HepG2 (cell line): ENCODE measurements around the gene MTFR1L. TPM values are rescaled to one million over a fixed set of nuclear protein-coding genes. Genes with fewer than 3 reads are reported as not detected.

Experiments
- ATAC-seq: fragments of 200-7000 bp; cut with Tn5 transposase; 3 replicates; pipeline ENCODE4 v1.9.1; 2020; ENCODE audit warnings: mild to moderate bottlenecking, moderate library complexity
- BruUV-seq: library from RNA; stranded (reverse); fragments of 400-500 nt; replicated peaks from 2 replicates; lab custom pipeline; 2021; lab: Mats Ljungman, UMichigan
- CTCF ChIA-PET: fragments of 300-600 bp; formaldehyde crosslinking; extraction: SDS; loops from one replicate; lab custom pipeline; 2021; ENCODE audit warnings: low total read pairs, inconsistent platforms, low intra/inter-chr PET ratio; lab: Yijun Ruan, JAX
- POLR2A ChIA-PET: fragments of 350-600 bp; sonication (Branson Sonifier 250); formaldehyde crosslinking; loops from one replicate; lab custom pipeline; 2020; ENCODE audit warnings: antibody characterized with exemption, inconsistent platforms; lab: Yijun Ruan, JAX
- DNase-seq: peaks from one replicate; pipeline ENCODE4 v3.0.0-alpha.2; 2015; ENCODE audit warnings: low spot score
- FAIRE-seq: peaks from 3 replicates; lab custom pipeline; 2011; peaks lifted over from hg19 to GRCh38; lab: Jason Lieb, UNC
- H2AFZ ChIP-seq: one replicate; pipeline ENCODE4 v1.6.1; 2011; ENCODE audit warnings: low read length, inconsistent platforms
- H3K27ac ChIP-seq: fragments of 300-600 bp; 3 replicates; pipeline ENCODE4 v1.8.0; 2011; ENCODE audit warnings: mixed run types, mild to moderate bottlenecking, mixed read lengths, low read length, inconsistent platforms; ENCODE audit not compliant: insufficient read depth; ENCODE audit errors: extremely low read length
- H3K27me3 ChIP-seq, 2 experiments: fragments of 200-600 bp in 1 of 2; 2 replicates in 1 of 2; 3 replicates in 1 of 2; pipeline versions ENCODE4 v1.6.0 to v1.8.0; 2011; ENCODE audit warnings: low read length in 2 of 2, mild to moderate bottlenecking in 2 of 2, moderate library complexity in 2 of 2, inconsistent platforms in 1 of 2; ENCODE audit not compliant: insufficient read depth in 2 of 2, control insufficient read depth in 1 of 2
- H3K36me3 ChIP-seq, 2 experiments: fragments of 200-600 bp in 1 of 2; replicated peaks in 1 of 2; 2 replicates in 1 of 2; 3 replicates in 1 of 2; pipeline versions ENCODE4 v1.5.1 to v1.8.0; 2011; ENCODE audit warnings: low read length in 2 of 2, inconsistent platforms in 1 of 2; ENCODE audit not compliant: insufficient read depth in 2 of 2, control insufficient read depth in 1 of 2
- H3K4me1 ChIP-seq: 2 replicates; pipeline ENCODE4 v1.5.1; 2012; ENCODE audit warnings: low read length, inconsistent platforms; ENCODE audit not compliant: insufficient read depth
- H3K4me2 ChIP-seq: 2 replicates; pipeline ENCODE4 v1.6.0; 2011; ENCODE audit warnings: low read depth, low read length, inconsistent platforms
- H3K4me3 ChIP-seq, 3 experiments: fragments of 200-600 bp in 1 of 3; sonication (generic), shearing (Covaris generic) in 1 of 3; replicated peaks in 1 of 3; 2 replicates each; pipeline ENCODE4 v1.5.1; 2011 to 2016; ENCODE audit warnings: low read length in 3 of 3, inconsistent platforms in 2 of 3, low read depth in 2 of 3, mild to moderate bottlenecking in 2 of 3, control low read depth in 1 of 3, mixed read lengths in 1 of 3; ENCODE audit not compliant: insufficient read depth in 1 of 3
- H3K79me2 ChIP-seq: one replicate; pipeline ENCODE4 v1.6.1; 2011; ENCODE audit warnings: low read length, inconsistent platforms; ENCODE audit not compliant: insufficient read depth
- H3K9ac ChIP-seq: 2 replicates; pipeline ENCODE4 v1.6.0; 2011; ENCODE audit warnings: mild to moderate bottlenecking, low read depth, low read length, inconsistent platforms; ENCODE audit not compliant: insufficient read depth
- H3K9me3 ChIP-seq: 2 replicates; pipeline ENCODE4 v1.5.1; 2012; ENCODE audit warnings: mild to moderate bottlenecking, low read length
- H4K20me1 ChIP-seq: 2 replicates; pipeline ENCODE4 v1.6.0; 2011; ENCODE audit warnings: inconsistent platforms, mild to moderate bottlenecking, low read length, moderate library complexity; ENCODE audit not compliant: insufficient read depth
- ATM ChIP-seq: fragments of 450-650 bp; IDR thresholded peaks from 2 replicates; pipeline ENCODE4 v1.7.1; 2017; ENCODE audit warnings: mild to moderate bottlenecking, borderline replicate concordance
- CBFB ChIP-seq: sonication (generic); formaldehyde crosslinking; IDR thresholded peaks from 2 replicates; pipeline ENCODE4 v1.4.0; 2020; ENCODE audit warnings: missing genetic modification reagents
- CHD4 ChIP-seq: fragments of 200-600 bp; sonication (generic); IDR thresholded peaks from 2 replicates; pipeline ENCODE4 v1.7.0; 2017; ENCODE audit warnings: mild to moderate bottlenecking, low read length, borderline replicate concordance
- GATAD1 ChIP-seq: IDR thresholded peaks from 2 replicates; pipeline ENCODE4 v1.6.1; 2016; ENCODE audit warnings: missing genetic modification reagents, missing compliant biosample characterization
- KAT2B ChIP-seq: fragments of 150-350 bp; IDR thresholded peaks from 2 replicates; pipeline ENCODE4 v1.6.1; 2014; ENCODE audit warnings: low read depth, low read length, borderline replicate concordance
- MLLT10 ChIP-seq: sonication (generic); formaldehyde crosslinking; IDR thresholded peaks from 2 replicates; pipeline ENCODE4 v1.4.0; 2020; ENCODE audit warnings: missing genetic modification reagents
- NR2F6 ChIP-seq, 2 experiments: IDR thresholded peaks; 2 replicates each; pipeline ENCODE4 v1.6.1; 2016; ENCODE audit warnings: antibody characterized with exemption in 1 of 2, mild to moderate bottlenecking in 1 of 2
- RXRB ChIP-seq: IDR thresholded peaks from 2 replicates; pipeline ENCODE4 v1.6.1; 2016; ENCODE audit warnings: borderline replicate concordance, missing genetic modification reagents, missing compliant biosample characterization
- TCF7L2 ChIP-seq: IDR thresholded peaks from 2 replicates; pipeline ENCODE4 v1.6.1; 2011; ENCODE audit warnings: mild to moderate bottlenecking, low read depth, low read length, moderate library complexity
- WIZ ChIP-seq: sonication (generic); formaldehyde crosslinking; IDR thresholded peaks from 2 replicates; pipeline ENCODE4 v1.5.1; 2020; ENCODE audit warnings: mild to moderate bottlenecking, missing genetic modification reagents
- ZNF383 ChIP-seq: sonication (generic); formaldehyde crosslinking; IDR thresholded peaks from 2 replicates; pipeline ENCODE4 v1.4.0; 2020; ENCODE audit warnings: missing genetic modification reagents, mild to moderate bottlenecking, borderline replicate concordance
- ZNF546 ChIP-seq: sonication (generic); formaldehyde crosslinking; conservative IDR thresholded peaks from 2 replicates; pipeline ENCODE4 v1.8.1; 2023; ENCODE audit warnings: mild to moderate bottlenecking, missing genetic modification reagents
- ZNF562 ChIP-seq: sonication (generic); formaldehyde crosslinking; IDR thresholded peaks from 2 replicates; pipeline ENCODE4 v1.8.0; 2022; ENCODE audit warnings: missing genetic modification reagents, borderline replicate concordance
- ZNF674 ChIP-seq: sonication (generic); formaldehyde crosslinking; IDR thresholded peaks from 2 replicates; pipeline ENCODE4 v1.5.0; 2020; ENCODE audit warnings: low read depth, mild to moderate bottlenecking, missing genetic modification reagents
- ZSCAN9 ChIP-seq: IDR thresholded peaks from 2 replicates; pipeline ENCODE4 v1.6.1; 2016; ENCODE audit warnings: borderline replicate concordance
- WGBS: methylation state at CpG from one replicate; pipeline ENCODE4 v1.1.6; 2017; ENCODE audit warnings: low lambda C conversion rate; 5-methylcytosine and 5-hydroxymethylcytosine counted together
- in situ Hi-C: cut with HindIII; loops from 2 replicates; pipeline ENCODE4 v1.10.0; 2017; ENCODE audit warnings: low pct_unique_long_range_greater_than_20kb; ENCODE audit not compliant: extremely low pct_ligation_motif_present
- intact Hi-C: fragments of 100-400 bp; cut with micrococcal nuclease; formaldehyde crosslinking; loops from one replicate; pipeline ENCODE4 v1.10.0; 2022; ENCODE audit not compliant: unreplicated experiment
- polyA plus RNA-seq, 8 experiments: library from polyadenylated mRNA; depleted of rRNA in 3 of 8; stranded (reverse) in 7 of 8; unstranded in 1 of 8; fragments of >200 nt; fragmentation: Illumina TruSeq in 4 of 8; extraction: Trizol in 4 of 8; gene quantifications; 2 replicates each; pipeline versions ENCODE4 v1.2.1 to v1.2.3, GENCODE V29; 2011 to 2016; ENCODE audit warnings: low read depth in 4 of 8, missing spikeins in 1 of 8, mixed read lengths in 1 of 8; ENCODE audit not compliant: insufficient read depth in 1 of 8
- total RNA-seq, 5 experiments: library from RNA; depleted of rRNA; stranded (reverse); fragments of >200 nt; fragmentation: Illumina TruSeq; extraction: Trizol; gene quantifications; 2 replicates each; pipeline ENCODE4 v1.2.3, GENCODE V29; 2016; ENCODE audit warnings: low read depth in 1 of 5
- TF ChIP-seq, protein P1 (sequence below): fragments of 450-650 bp; IDR thresholded peaks from 2 replicates; pipeline ENCODE4 v1.6.1; 2017; ENCODE audit warnings: mild to moderate bottlenecking
- TF ChIP-seq, protein P2 (sequence below): sonication (generic); formaldehyde crosslinking; IDR thresholded peaks from 2 replicates; pipeline ENCODE4 v1.8.0; 2022; ENCODE audit warnings: missing genetic modification reagents, mild to moderate bottlenecking, inconsistent platforms, borderline replicate concordance
- TF ChIP-seq, protein P3 (sequence below): sonication (generic); formaldehyde crosslinking; IDR thresholded peaks from 2 replicates; pipeline ENCODE4 v1.4.0; 2020; ENCODE audit warnings: mild to moderate bottlenecking, missing genetic modification reagents, borderline replicate concordance

The MTFR1L gene
- total and polyA plus RNA-seq, 2 of the 13 experiments (the other 11 are each of a cell fraction or from before 2014, with no cell fraction given), result 38.0 to 55.7 TPM

DNA sequence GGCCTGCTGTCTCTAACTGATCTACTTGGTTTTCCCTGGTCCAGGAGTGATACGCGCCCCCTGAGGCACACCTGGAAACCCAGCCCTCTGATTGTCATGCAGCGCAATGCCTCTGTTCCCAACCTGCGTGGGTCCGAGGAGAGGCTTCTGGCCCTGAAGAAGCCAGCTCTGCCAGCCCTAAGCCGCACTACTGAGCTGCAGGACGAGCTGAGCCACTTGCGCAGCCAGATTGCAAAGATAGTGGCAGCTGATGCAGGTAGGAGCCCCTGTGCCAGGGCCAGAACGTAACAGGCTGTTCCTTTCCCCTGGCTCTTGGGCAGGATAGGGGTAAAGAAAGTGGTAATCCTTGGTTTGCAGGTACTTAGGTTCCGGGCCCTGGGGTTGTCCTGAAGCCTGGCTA is 6.8 kb downstream of the MTFR1L start:
- TF ChIP-seq ZSCAN9 (CRISPR knock-in tag), result no peak
- TF ChIP-seq, protein P1, sequence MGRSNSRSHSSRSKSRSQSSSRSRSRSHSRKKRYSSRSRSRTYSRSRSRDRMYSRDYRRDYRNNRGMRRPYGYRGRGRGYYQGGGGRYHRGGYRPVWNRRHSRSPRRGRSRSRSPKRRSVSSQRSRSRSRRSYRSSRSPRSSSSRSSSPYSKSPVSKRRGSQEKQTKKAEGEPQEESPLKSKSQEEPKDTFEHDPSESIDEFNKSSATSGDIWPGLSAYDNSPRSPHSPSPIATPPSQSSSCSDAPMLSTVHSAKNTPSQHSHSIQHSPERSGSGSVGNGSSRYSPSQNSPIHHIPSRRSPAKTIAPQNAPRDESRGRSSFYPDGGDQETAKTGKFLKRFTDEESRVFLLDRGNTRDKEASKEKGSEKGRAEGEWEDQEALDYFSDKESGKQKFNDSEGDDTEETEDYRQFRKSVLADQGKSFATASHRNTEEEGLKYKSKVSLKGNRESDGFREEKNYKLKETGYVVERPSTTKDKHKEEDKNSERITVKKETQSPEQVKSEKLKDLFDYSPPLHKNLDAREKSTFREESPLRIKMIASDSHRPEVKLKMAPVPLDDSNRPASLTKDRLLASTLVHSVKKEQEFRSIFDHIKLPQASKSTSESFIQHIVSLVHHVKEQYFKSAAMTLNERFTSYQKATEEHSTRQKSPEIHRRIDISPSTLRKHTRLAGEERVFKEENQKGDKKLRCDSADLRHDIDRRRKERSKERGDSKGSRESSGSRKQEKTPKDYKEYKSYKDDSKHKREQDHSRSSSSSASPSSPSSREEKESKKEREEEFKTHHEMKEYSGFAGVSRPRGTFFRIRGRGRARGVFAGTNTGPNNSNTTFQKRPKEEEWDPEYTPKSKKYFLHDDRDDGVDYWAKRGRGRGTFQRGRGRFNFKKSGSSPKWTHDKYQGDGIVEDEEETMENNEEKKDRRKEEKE, result no peak
- no peak for TF ChIP-seq CBFB (CRISPR knock-in tag)
- TF ChIP-seq, protein P2, sequence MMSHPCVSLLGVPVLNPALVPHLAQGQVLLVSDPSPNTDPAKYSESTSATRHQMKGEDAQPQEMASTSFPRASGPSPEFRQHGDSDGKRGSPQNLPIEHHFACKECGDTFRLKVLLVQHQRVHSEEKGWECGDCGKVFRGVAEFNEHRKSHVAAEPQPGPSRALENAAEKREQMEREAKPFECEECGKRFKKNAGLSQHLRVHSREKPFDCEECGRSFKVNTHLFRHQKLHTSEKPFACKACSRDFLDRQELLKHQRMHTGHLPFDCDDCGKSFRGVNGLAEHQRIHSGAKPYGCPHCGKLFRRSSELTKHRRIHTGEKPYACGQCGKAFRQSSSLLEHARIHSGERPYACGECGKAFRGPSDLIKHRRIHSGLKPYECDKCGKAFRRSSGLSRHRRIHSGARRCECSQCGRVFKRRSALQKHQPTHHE (CRISPR knock-in tag), result no peak
- TF ChIP-seq ZNF383, result no peak
- TF ChIP-seq ZNF674, result no peak
- no peak for TF ChIP-seq ZNF562 (CRISPR knock-in tag)
- no peak for TF ChIP-seq RXRB (CRISPR knock-in tag)
- TF ChIP-seq ATM, result no peak
- TF ChIP-seq, protein P3, sequence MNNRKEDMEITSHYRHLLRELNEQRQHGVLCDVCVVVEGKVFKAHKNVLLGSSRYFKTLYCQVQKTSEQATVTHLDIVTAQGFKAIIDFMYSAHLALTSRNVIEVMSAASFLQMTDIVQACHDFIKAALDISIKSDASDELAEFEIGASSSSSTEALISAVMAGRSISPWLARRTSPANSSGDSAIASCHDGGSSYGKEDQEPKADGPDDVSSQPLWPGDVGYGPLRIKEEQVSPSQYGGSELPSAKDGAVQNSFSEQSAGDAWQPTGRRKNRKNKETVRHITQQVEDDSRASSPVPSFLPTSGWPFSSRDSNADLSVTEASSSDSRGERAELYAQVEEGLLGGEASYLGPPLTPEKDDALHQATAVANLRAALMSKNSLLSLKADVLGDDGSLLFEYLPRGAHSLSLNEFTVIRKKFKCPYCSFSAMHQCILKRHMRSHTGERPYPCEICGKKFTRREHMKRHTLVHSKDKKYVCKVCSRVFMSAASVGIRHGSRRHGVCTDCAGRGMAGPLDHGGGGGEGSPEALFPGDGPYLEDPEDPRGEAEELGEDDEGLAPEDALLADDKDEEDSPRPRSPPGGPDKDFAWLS, result no peak
- TF ChIP-seq GATAD1 (CRISPR knock-in tag), result no peak
- TF ChIP-seq NR2F6 (IDR thresholded peaks at IDR 0.05), result no peak
- TF ChIP-seq NR2F6 (CRISPR knock-in tag; IDR thresholded peaks at IDR 0.05), result no peak
- no peak for TF ChIP-seq TCF7L2
- no peak for TF ChIP-seq MLLT10 (CRISPR knock-in tag)
- no peak for TF ChIP-seq CHD4
- no peak for TF ChIP-seq ZNF546 (CRISPR knock-in tag)
- TF ChIP-seq WIZ, result no peak
- no peak for TF ChIP-seq KAT2B
- Histone ChIP-seq H3K4me3 (no peak overlapping the region), H3K79me2 (peaks cover 12% of the 10 kb centered on the region), H3K27ac (no peak overlapping the region), H3K9ac (no peak overlapping the region), H3K27me3 (no peaks in the 10 kb centered on the region), H2AFZ (no peak overlapping the region), H3K36me3 (peaks cover 24 to 61% of the 10 kb centered on the region in 2 experiments), H3K4me1 (peaks cover 24% of the 10 kb centered on the region), H4K20me1 (peaks cover 5% of the 10 kb centered on the region), H3K4me2 (no peak overlapping the region), H3K9me3 (no peaks in the 10 kb centered on the region)
- POLR2A ChIA-PET, result no interaction called here
- ATAC-seq (no peak), FAIRE-seq (no peak), DNase-seq (no peak)
- CTCF ChIA-PET, result no interaction called here
- BruUV-seq, result no TSS peak
- in situ Hi-C loops (loop anchor here (10.0 kb wide), 1 partner anchor 168 kb away; the partner anchor contains the start of gene PAFAH2), intact Hi-C loops (no loop called here)
- 97% methylated on average over 6 of the region's 10 CpGs for WGBS
